Measurements from ENCODE around the gene NPDC1. TPM values are rescaled to one million over a fixed set of nuclear protein-coding genes. Genes with fewer than 3 reads are reported as not detected.

NPDC1 gene
- total and polyA plus RNA-seq, 2 of the 8 experiments (the other 6 are each of a cell fraction or from before 2014, with no cell fraction given) = 26.2 to 44.1 TPM

GRCh38 chr9:137086531-137087408 is 40.8 kb upstream of the NPDC1 start, which contains the start of gene MAN1B1 (continued):
- TF ChIP-seq ATF3 (IDR thresholded peaks at IDR 0.05; ENCODE audit: insufficient read depth, low read depth, low read length) = peak; percentile 58
- no peak for TF ChIP-seq KDM1A (IDR thresholded peaks at IDR 0.05; ENCODE audit: borderline replicate concordance, low read length)
- peak; percentile 75 for TF ChIP-seq USF2 (IDR thresholded peaks at IDR 0.05; ENCODE audit: low read length)
- TF ChIP-seq RXRA (IDR thresholded peaks at IDR 0.05; ENCODE audit: insufficient read depth, low read depth, low read length) = no peak
- TF ChIP-seq SP4 (IDR thresholded peaks at IDR 0.05; ENCODE audit: low read length) = no peak; the same call in 1 of the 2 replicates
- TF ChIP-seq SIN3A (conservative IDR thresholded peaks at IDR 0.05 in 1 of 2, IDR thresholded peaks at IDR 0.05 in 1 of 2; ENCODE audit: low read depth in 1 of 2, low read length in 2 of 2) = peak; percentile 64 to 86; a peak in 2 of 4 replicates
- peak; percentile 10 for TF ChIP-seq ASH2L (IDR thresholded peaks at IDR 0.05; ENCODE audit: low read length)
- TF ChIP-seq NRF1 (IDR thresholded peaks at IDR 0.05; ENCODE audit: low read depth, low read length) = peak; percentile 98
